Thyroid gland (tissue), 4 donors: Measurements from ENCODE around the gene BEAN1.

Experiments
- CTCF ChIP-seq, 6 experiments: fragments of 200-600 bp in 3 of 6; fragments of 450-650 bp in 3 of 6; sonication (generic) in 3 of 6; IDR thresholded peaks; one replicate each; pipeline ENCODE4 v1.5.1; 2016 to 2019; ENCODE audit warnings: antibody characterized with exemption in 6 of 6, mild to moderate bottlenecking in 2 of 6, inconsistent platforms in 1 of 6, moderate library complexity in 1 of 6
- POLR2A ChIP-seq, 2 donors: fragments of 450-650 bp; IDR thresholded peaks; one replicate each; pipeline ENCODE4 v1.6.1; 2017; ENCODE audit warnings: antibody characterized with exemption in 2 of 2, mild to moderate bottlenecking in 2 of 2, moderate library complexity in 1 of 2

GRCh38 chr16:66388350-66389139, 38.5 kb upstream of the BEAN1 start:
- no peak for TF ChIP-seq CTCF (IDR thresholded peaks at IDR 0.05)
- TF ChIP-seq POLR2A (IDR thresholded peaks at IDR 0.05): no peak
